HG02970 (cell line): ENCODE data around the gene VTI1A.
"Not testable (repeated sequence)": the region's sequence is repeated elsewhere in the genome, so short reads cannot be mapped to it uniquely, and the experiment has no call there.

Experiments used
- ATAC-seq: cut with Tn5 transposase; IDR thresholded peaks from one replicate; pipeline ENCODE4 v1.9.1; 2021; ENCODE audit warnings: mild to moderate bottlenecking, moderate library complexity, moderate number of reproducible peaks; ENCODE audit not compliant: unreplicated experiment, low FRiP score

VTI1A gene

DNA sequence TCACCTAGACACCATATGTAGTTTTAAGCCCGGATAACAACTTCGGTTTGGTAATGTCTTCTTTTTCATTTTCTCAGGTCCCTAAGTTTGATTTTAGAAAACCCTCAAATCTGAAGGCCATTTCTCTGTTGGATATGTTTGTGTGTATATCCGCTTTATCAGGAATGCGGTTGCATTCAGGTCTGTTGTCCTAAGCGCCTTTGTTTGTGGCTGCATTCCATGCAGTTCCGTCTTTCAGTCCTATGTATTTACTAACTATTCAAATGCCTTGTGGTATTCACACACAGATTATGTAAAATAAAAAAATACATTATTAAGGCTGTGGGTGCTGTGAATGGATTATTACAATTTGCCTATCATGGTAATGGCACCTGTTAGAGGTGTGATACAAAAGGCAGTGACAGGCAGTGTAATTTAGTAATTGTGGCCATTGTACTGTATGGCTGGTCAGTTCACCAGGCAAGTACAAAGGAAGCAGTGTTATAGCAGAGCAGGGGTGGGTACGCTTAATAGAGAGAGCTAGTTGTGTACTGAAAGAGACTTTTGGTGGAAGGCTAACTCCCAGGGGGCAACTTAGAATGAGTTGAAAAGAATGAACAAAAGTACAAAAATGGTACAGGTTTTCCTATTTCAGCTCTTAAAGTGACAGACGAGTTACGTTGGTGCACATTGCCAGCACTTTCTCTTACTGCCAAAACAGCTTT, 136.4 kb downstream of the VTI1A start:
- no peak for ATAC-seq

DNA sequence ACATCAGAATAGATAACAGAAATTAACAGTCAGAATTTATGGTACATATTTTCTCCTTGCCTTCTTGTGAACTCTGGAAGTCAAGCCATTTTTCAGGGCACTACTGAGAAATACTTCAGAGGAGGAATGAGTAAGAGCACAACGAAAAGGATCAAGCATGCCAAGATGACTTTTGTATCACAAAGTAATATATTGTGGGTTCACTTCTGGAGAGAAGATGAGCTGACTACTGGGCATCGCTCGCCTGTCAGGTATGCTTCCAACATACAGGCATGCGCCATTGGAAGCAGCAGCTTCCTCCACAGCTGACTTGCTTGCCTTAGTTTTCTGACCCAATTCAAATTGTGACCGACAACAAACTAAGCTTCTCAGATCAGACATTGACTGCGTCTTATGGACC, 137.3 kb downstream of the VTI1A start:
- no peak for ATAC-seq

DNA sequence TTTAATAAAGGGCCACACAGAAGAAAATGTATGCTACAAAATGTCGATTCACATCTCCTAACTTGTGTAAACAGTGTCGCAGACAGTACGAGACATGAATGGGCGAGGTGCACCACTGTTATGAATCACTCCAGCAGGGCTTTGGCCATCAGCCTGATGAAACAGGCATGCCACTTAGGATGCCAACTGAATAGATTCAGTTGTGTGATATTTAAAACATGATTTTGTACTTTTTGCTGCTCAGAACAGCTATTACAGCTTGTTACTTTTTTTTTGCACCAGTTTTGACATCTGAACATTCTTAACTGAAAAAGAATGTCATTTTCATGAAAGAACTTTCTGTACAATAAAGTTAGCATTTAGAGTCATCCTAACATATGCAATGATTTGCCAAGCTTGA, 138.1 kb downstream of the VTI1A start:
- ATAC-seq: no peak

GRCh38 chr10:112585960-112586359, 138.9 kb downstream of the VTI1A start:
- no peak for ATAC-seq

GRCh38 chr10:112587729-112588128, 140.7 kb downstream of the VTI1A start:
- ATAC-seq: no peak

GRCh38 chr10:112588225-112588990, 141.4 kb downstream of the VTI1A start:
- ATAC-seq: no peak

DNA sequence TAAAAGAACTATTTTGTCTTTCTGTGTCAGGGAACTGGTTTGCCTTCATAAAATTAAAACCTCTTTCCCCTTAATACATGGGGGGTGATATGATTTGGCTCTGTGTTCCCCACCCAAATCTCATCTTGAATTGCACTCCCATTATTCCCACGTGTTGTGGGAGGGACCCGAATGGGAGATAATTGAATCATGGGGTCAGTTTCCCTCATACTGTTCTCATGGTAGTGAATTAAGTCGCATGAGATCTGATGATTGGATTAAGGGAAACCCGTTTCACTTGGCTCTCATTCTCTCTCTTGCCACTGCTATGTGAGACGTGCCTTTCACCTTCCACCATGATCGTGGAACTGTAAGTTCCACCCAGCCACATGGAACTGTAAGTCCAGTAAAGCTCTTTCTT, 142.1 kb downstream of the VTI1A start:
- no peak for ATAC-seq

- ATAC-seq: not testable (repeated sequence)
Measured at GRCh38 chr10:112590786-112591185, 143.8 kb downstream of the VTI1A start.

DNA sequence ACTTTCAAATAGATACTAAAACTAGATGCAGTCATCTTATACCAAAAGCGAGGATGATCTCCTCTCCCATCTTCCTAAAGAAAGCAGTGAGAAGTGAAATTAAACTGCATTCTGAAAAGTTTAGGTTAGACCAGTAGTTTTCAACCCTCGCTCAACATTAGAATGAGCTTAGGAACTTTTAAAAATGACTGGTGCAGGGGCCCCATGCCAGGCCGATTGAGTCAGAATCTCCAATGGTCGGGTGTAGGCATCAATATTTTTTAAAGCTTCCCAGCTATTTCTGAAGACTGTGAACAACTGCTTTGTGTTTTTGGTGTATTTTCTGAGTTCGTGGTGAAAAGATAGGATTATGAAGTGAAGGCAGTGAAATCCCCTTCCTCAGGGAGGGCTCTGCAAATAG, 146.0 kb downstream of the VTI1A start:
- no peak for ATAC-seq

DNA sequence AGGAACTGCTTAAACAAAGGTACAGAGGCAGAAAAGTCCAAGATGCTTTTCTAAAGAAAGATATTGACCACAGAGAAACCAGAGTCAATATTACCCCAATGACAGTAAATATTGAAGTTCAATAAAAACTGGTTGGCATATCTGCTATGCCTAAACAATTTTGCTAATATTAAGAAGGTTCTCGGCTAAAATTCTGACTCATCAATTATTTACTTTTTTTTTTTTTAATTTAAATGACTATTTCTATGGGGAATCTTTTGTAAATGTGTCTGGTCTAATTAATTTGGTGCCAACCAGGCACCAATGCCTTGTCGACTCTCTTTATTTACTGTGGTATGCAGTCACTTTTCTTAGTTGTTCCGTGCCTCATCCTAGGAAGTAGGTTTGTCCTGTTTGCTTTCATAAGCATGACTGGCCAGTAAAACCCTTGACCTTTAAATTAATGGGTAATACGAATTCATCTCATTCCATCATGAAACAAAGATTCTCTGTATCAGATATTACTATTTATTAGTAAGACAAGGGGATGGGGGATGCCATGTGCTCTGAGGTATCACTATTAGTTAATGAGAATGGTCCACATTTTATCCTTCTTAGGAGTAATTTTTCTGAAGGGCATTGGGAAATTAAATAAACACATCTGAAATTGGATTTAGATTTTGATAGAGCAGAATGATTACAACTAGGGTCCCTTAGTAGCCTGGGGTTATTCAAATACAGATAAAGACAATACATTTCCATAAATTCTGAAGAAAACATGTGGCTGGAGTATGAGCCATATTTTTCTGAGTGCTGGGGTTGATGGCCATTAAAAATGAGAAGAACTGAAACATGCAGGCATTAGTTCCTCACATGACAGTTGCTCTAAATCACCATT, 154.4 kb downstream of the VTI1A start:
- no peak for ATAC-seq

GRCh38 chr10:112603062-112603461, 156.0 kb downstream of the VTI1A start:
- no peak for ATAC-seq

DNA sequence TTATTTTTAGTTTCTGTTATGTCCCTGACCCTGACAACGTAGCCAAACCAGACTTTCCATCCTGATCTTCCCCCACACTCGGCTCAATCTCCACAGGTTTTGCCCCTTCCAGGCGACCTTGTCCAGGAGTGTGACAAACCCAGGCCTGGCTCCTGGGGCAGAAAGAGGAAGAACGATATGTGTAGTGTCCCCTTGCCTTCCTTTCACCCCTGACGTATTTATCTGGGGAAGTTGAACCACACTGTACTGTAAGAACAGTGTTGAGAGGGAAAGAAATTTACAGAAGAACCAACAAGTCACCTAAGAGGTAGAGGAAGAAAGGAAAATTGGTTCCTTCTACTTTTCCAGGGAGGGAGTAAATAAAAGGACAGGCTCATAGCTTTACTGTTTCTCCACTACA, 158.0 kb downstream of the VTI1A start:
- no peak for ATAC-seq

GRCh38 chr10:112607506-112607905, 160.5 kb downstream of the VTI1A start:
- no peak for ATAC-seq

DNA sequence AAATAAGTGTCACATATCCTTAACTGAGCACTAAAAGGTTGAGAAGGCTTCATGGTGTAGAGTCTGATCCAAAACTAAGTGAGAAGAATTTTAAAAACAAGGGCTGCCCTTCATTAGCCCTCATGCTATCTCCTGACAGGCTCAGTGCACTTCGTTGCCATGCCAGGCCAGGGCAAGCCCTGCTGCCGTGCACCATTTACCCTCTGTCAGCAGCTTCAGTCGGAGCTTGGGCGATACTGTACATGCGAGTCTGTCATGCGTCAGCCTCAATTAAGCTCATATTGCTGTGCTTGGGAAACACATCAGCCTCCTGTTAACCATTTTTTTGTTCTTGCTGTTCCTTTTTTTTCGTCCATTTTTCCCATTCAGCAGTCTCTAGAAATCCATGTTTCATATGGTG, 166.6 kb downstream of the VTI1A start:
- no peak for ATAC-seq

DNA sequence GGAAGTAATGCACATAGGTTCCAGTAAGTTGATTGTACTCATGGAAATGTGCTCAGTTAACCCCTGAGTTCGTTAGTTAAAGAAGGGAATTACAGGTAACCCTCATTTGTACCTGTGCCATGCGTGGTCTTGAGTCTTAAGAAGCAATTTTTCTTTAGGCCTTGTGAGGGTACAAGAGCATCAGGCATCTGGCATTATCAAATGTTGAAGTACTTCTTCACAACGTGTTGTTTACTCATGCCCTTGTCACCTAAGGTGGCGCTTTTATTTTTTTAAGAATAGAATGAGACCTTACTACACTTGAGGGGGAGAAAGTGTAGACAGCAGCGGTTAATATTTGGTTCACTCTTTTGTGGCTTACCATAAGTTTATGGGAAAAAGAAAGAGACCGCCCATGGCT, 167.1 kb downstream of the VTI1A start:
- no peak for ATAC-seq

DNA sequence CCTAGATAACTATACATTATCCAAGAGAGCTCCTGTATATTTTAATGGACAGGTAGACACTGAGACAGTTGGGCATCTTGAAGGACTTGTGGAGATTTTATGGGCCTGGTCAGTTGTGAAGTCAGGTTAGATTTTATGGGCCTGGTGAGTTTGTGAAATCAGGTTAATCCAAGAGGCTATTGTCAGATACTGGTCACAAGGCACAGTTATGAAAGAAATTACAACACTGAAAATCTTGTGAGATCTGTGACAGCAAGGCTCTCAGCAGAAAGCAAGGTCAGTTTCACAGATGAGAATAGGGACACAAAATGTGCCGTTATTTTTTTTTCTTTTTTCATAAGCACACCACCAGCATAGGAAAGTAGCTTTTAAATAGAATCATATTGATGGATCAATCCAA, 167.6 kb downstream of the VTI1A start:
- no peak for ATAC-seq

- ATAC-seq: no peak
Measured at GRCh38 chr10:112615269-112615668, 168.3 kb downstream of the VTI1A start.

- ATAC-seq: no peak
Measured at GRCh38 chr10:112616647-112617046, 169.6 kb downstream of the VTI1A start.

DNA sequence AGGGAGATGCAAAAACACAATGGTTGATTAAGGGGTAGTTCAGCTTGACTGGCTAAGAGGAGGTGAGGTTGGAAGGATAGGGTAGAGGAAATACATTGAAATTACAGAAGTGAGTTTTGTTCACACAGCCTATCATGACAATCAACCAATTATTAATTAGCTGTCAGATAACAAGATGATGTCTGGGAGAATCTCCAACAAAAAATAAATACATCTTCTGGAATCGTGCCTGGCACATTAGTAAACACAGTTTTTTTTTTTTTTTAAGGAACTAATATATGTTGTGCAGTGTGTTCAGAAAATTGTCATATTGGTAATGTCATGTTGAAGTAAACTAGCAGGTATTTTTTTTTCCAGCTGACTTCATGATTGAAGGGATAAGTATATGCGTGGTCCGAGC, 171.8 kb downstream of the VTI1A start:
- ATAC-seq: no peak

DNA sequence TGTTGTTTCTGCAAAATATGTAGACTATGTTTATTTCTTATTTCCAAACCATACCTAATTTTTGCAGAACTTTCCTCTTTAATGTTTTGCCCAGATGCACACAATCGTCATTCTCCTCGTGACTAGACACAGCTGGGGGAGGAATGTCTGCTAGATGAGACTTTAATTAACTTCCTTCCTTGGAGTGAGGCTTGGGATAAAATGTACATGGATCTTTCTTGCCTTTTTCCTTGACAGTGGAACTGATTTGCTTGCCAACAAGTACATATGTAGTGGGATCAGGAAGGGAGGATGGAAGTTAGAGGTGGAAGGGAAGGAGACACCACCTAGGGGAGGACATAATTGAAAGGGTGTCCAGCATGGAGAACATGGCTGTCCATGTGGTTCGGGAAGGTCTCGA, 172.5 kb downstream of the VTI1A start:
- ATAC-seq: no peak

GRCh38 chr10:112622786-112623185, 175.8 kb downstream of the VTI1A start:
- no peak for ATAC-seq
